GM12891 (cell line): Measurements from ENCODE around the gene GDPD3. TPM values are rescaled to one million over a fixed set of nuclear protein-coding genes. Genes with fewer than 3 reads are reported as not detected.
A peak's percentile ranks its signal among the peaks of the same experiment; 100 is the strongest.

Experiments
- DNase-seq: peaks from one replicate; pipeline ENCODE4 v3.0.0; 2011; ENCODE audit warnings: low spot score; ENCODE audit not compliant: insufficient read length
- FAIRE-seq: peaks from 2 replicates; lab custom pipeline; 2011; peaks lifted over from hg19 to GRCh38; lab: Jason Lieb, UNC
- PAX5 ChIP-seq: IDR thresholded peaks from 2 replicates; pipeline ENCODE4 v1.6.1; 2011; ENCODE audit warnings: low read length, moderate library complexity, mild to moderate bottlenecking; ENCODE audit not compliant: insufficient read depth, severe bottlenecking
- POLR2A ChIP-seq: IDR thresholded peaks from 2 replicates; pipeline ENCODE4 v1.6.1; 2011; ENCODE audit warnings: low read depth, low read length, control low read depth
- POLR2AphosphoS5 ChIP-seq: IDR thresholded peaks from 2 replicates; pipeline ENCODE4 v1.6.1; 2011; ENCODE audit warnings: low read depth, low read length, control low read depth
- POU2F2 ChIP-seq: IDR thresholded peaks from 2 replicates; pipeline ENCODE4 v1.6.1; 2011; ENCODE audit warnings: low read depth, mild to moderate bottlenecking, control low read depth, low read length, moderate library complexity
- SPI1 ChIP-seq: IDR thresholded peaks from 2 replicates; pipeline ENCODE4 v1.6.1; 2011; ENCODE audit warnings: low read depth, low read length, control low read depth
- TAF1 ChIP-seq: IDR thresholded peaks from 2 replicates; pipeline ENCODE4 v1.6.1; 2011; ENCODE audit warnings: low read depth, low read length, control low read depth
- polyA plus RNA-seq: library from polyadenylated mRNA; unstranded; fragments of >200 nt; gene quantifications from one replicate; pipeline ENCODE4 v1.2.1, GENCODE V29; 2012; ENCODE audit warnings: low read depth, missing spikeins, inconsistent platforms; ENCODE audit not compliant: missing spikeins

Gene GDPD3
- polyA plus RNA-seq: 2.3 TPM

- TF ChIP-seq POLR2A (no peak), POLR2AphosphoS5 (no peak), POU2F2 (no peak), TAF1 (no peak), PAX5 (no peak), SPI1 (no peak)
- no peak for DNase-seq
- FAIRE-seq: no peak
Measured at GRCh38 chr16:30113031-30113710, at the start of gene GDPD3. TSS of gene GDPD3 (minus strand) at chr16:30113537. CDS start at chr16:30113478, 59 bp downstream.

GRCh38 chr16:30157214-30157613 lies 43.9 kb upstream of the GDPD3 start:
- no peak for TF ChIP-seq POU2F2
- DNase-seq (no peak), FAIRE-seq (peak; percentile 5)

- no peak for DNase-seq
- no peak for FAIRE-seq
- no peak for TF ChIP-seq POU2F2
- TF ChIP-seq TAF1: no peak
Measured at GRCh38 chr16:30155188-30155587, 41.9 kb upstream of the GDPD3 start.

GRCh38 chr16:30152517-30152916 lies 39.2 kb upstream of the GDPD3 start:
- no peak for DNase-seq
- TF ChIP-seq SPI1 (no peak), POU2F2 (no peak), POLR2A (no peak), TAF1 (no peak), PAX5 (no peak), POLR2AphosphoS5 (no peak)
- FAIRE-seq: no peak

GRCh38 chr16:30151091-30151490 lies 37.8 kb upstream of the GDPD3 start:
- no peak for DNase-seq
- no peak for TF ChIP-seq PAX5
- TF ChIP-seq POLR2A: no peak
- no peak for TF ChIP-seq SPI1
- TF ChIP-seq POU2F2: no peak
- no peak for TF ChIP-seq POLR2AphosphoS5
- no peak for TF ChIP-seq TAF1
- no peak for FAIRE-seq

- TF ChIP-seq POLR2AphosphoS5: no peak
- no peak for TF ChIP-seq POU2F2
- no peak for TF ChIP-seq TAF1
- no peak for TF ChIP-seq PAX5
- no peak for TF ChIP-seq POLR2A
- no peak for TF ChIP-seq SPI1
- DNase-seq: no peak
- FAIRE-seq: no peak
Measured at GRCh38 chr16:30149250-30149930, 36.1 kb upstream of the GDPD3 start.

- no peak for DNase-seq
- FAIRE-seq: no peak
- TF ChIP-seq POLR2AphosphoS5 (no peak), POLR2A (no peak), SPI1 (no peak), POU2F2 (no peak), PAX5 (no peak), TAF1 (no peak)
Measured at GRCh38 chr16:30147843-30148510, 34.6 kb upstream of the GDPD3 start.

GRCh38 chr16:30145657-30146056 lies 32.3 kb upstream of the GDPD3 start:
- no peak for FAIRE-seq
- TF ChIP-seq POLR2AphosphoS5 (no peak), SPI1 (no peak), TAF1 (no peak), POLR2A (no peak), POU2F2 (no peak)
- DNase-seq: no peak

- DNase-seq: no peak
- no peak for FAIRE-seq
- TF ChIP-seq PAX5 (no peak), SPI1 (no peak), POLR2A (no peak), POLR2AphosphoS5 (no peak), POU2F2 (no peak), TAF1 (no peak)
Measured at GRCh38 chr16:30144917-30145316, 31.6 kb upstream of the GDPD3 start.

GRCh38 chr16:30144017-30144416 lies 30.7 kb upstream of the GDPD3 start:
- no peak for DNase-seq
- no peak for FAIRE-seq
- no peak for TF ChIP-seq SPI1
- TF ChIP-seq TAF1: no peak
- TF ChIP-seq POU2F2: no peak
- no peak for TF ChIP-seq POLR2AphosphoS5
- TF ChIP-seq POLR2A: no peak

- FAIRE-seq (no peak), DNase-seq (no peak)
- TF ChIP-seq PAX5 (no peak), TAF1 (no peak), POLR2A (no peak), SPI1 (no peak), POU2F2 (no peak), POLR2AphosphoS5 (no peak)
Measured at GRCh38 chr16:30143347-30143702, 30.0 kb upstream of the GDPD3 start.
